Tongue (tissue), 2 donors: ENCODE results near the gene GMCL2. TPM values are rescaled to one million over a fixed set of nuclear protein-coding genes. Genes with fewer than 3 reads are reported as not detected.
A peak's percentile ranks its signal among the peaks of the same experiment; 100 is the strongest.

Experiments
- DNase-seq: peaks from one replicate; pipeline ENCODE4 v3.0.0-alpha.2; 2015
- total RNA-seq: library from RNA; depleted of rRNA; stranded (reverse); fragments of >200 nt; gene quantifications from one replicate; pipeline ENCODE4 v1.2.3, GENCODE V29; 2014

The GMCL2 gene
- total RNA-seq, 1 donor from 2014 or later, result not detected

DNA sequence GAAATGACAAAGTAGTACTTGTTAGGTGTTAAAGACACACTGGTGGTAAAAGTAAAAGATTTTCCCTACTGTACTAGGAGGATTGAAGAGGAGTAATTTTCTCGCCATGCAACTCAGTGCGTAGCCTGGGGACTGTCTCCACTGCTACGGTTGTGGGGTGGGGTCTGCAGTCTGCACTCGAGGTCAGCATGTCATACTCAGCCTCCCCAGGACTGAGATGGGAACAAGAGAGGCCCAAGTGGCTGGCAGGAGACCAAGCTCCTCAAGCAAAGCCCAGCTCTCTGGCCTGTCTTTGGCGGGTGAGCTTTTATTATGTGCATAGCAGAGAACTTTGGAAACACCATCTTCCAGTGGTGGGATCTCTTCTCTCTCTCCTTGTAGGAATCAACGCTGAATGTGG lies 43.9 kb downstream of the GMCL2 start:
- DNase-seq, result peak; percentile 32

DNA sequence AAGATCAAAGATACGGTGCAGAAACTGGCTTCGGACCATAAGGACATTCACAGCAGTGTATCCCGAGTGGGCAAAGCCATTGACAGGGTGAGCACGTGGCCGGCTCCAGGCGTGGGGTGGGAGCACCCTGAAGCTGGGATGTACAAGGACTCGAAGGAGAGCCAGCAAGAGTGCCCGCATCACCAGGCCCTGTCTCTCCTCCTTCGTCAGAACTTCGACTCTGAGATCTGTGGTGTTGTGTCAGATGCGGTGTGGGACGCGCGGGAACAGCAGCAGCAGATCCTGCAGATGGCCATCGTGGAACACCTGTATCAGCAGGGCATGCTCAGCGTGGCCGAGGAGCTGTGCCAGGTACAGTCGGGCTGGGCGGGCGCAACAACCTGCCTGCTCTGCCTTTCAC lies 44.5 kb downstream of the GMCL2 start:
- no peak for DNase-seq

DNA sequence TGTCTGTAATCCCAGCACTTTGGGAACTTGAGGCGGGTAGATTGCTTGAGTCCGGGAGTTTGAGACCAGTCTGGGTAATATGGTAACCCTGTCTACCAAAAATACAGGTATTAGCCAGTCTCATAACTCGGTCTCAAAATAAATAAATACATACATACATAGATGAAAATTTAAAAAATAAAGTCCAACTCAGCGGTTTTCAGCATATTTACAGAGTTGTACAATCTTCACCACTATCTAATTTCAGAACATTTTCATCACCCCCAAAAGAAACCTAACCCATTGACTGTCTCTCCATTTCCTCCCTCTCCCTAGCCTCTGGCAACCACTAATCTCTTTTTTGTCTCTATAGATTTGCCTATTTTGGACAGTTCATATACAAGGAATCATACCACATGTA lies 45.6 kb downstream of the GMCL2 start:
- no peak for DNase-seq

DNA sequence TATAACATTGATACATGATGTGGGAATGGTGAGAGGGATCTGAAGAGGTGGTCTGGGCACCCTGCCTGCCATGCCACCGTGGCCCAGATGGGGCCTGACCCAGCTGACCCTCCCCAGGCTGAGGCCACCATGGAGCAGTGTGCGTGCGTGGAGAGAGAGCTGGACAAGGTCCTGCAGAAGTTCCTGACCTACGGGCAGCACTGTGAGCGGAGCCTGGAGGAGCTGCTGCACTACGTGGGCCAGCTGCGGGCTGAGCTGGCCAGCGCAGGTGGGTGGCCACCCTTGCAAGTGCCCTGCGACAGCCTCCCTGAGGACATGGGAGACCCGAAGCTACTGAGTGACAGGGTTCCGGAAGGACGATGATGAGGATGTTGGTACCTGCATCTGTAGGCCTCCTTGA lies 49.2 kb downstream of the GMCL2 start:
- no peak for DNase-seq

DNA sequence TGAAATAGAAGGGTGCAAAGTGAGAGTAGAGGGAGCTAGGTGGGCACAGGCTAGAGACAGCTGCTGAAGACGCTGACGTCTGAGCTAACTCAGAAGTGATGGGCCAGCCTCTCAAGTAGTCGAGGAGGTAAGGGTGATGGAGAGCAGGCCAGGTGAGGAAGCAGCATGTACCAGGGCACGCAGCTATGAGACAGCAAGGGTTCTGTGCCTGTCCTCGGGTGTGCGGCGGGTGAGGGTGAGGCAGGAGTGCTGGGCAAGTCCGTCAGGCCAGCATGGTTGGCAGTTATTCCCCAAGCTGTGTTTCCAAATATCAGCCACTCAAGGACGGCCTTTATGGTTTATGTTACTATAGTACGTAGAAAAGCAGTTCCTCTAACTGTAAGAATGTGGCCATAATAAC lies 50.2 kb downstream of the GMCL2 start:
- no peak for DNase-seq

Other genes starting within 250 kb of the GMCL2 start
- not detected for gene PROP1, start 191.1 kb downstream of the GMCL2 start, total RNA-seq
- 22.1 TPM for gene N4BP3, start 73.8 kb downstream of the GMCL2 start, total RNA-seq
- gene RMND5B, start 56.4 kb downstream of the GMCL2 start, total RNA-seq, result 38.6 TPM
- gene NHP2, start 33.5 kb downstream of the GMCL2 start, total RNA-seq, result 139 TPM
- gene HNRNPAB, start 17.2 kb upstream of the GMCL2 start, total RNA-seq, result 57.2 TPM
- 39.8 TPM for gene PHYKPL, start 45.4 kb upstream of the GMCL2 start, total RNA-seq